HCT116 (cell line): ENCODE results near the gene ANKRD55. TPM values are rescaled to one million over a fixed set of nuclear protein-coding genes. Genes with fewer than 3 reads are reported as not detected.
"Not testable (repeated sequence)": the region's sequence is repeated elsewhere in the genome, so short reads cannot be mapped to it uniquely, and the experiment has no call there.

ENCODE experiments used
- ATAC-seq: fragments of 200-7000 bp; cut with Tn5 transposase; 2 replicates; pipeline ENCODE4 v1.9.1; 2020; ENCODE audit warnings: mild to moderate bottlenecking, moderate library complexity
- BruUV-seq: library from RNA; stranded (reverse); fragments of 400-500 nt; replicated peaks from 2 replicates; lab custom pipeline; 2021; lab: Mats Ljungman, UMichigan
- CTCF ChIA-PET: fragments of 300-600 bp; sonication (Branson Sonifier 250); formaldehyde crosslinking; loops from one replicate; lab custom pipeline; 2021; ENCODE audit warnings: antibody characterized with exemption; lab: Charles Lee
- POLR2A ChIA-PET: fragments of 300-600, 350-600 bp; sonication (Branson Sonifier 250); formaldehyde crosslinking; loops from one replicate; lab custom pipeline; 2021; ENCODE audit warnings: antibody characterized with exemption; lab: Charles Lee
- RAD21 ChIA-PET, 2 experiments: fragments of 300-600 bp; sonication (Branson Sonifier 250); formaldehyde crosslinking; loops; one replicate each; lab custom pipeline; 2023; ENCODE audit warnings: low total read pairs in 2 of 2; ENCODE audit not compliant: uncharacterized antibody in 2 of 2, unreplicated experiment in 2 of 2, low non-redundant PET in 1 of 2; lab: Charles Lee
- DNase-seq: peaks from one replicate; pipeline ENCODE4 v3.0.0-alpha.2; 2010; ENCODE audit warnings: low read depth, low spot score
- H2AFZ ChIP-seq: fragments of 200-600 bp; shearing (Covaris generic), sonication (generic); 2 replicates; pipeline ENCODE4 v1.6.1; 2017; ENCODE audit warnings: low read depth, mixed run types, mixed read lengths, antibody characterized with exemption, low read length; ENCODE audit not compliant: poor library complexity, severe bottlenecking
- H3K27ac ChIP-seq: 2 replicates; pipeline ENCODE4 v1.5.1; 2012; ENCODE audit warnings: low read depth, low read length
- H3K27me3 ChIP-seq: fragments of 200-600 bp; sonication (generic); 2 replicates; pipeline ENCODE4 v1.6.1; 2016; ENCODE audit warnings: mixed run types, low read length, mixed read lengths; ENCODE audit not compliant: insufficient read depth
- H3K36me3 ChIP-seq, 2 experiments: fragments of 200-500 bp in 1 of 2; fragments of 200-600 bp in 1 of 2; sonication (Bioruptor generic) in 1 of 2; sonication (generic) in 1 of 2; 2 replicates each; pipeline versions ENCODE4 v1.5.1 to v1.6.1; 2014 to 2016; ENCODE audit warnings: low read length in 2 of 2, inconsistent platforms in 1 of 2, mixed read lengths in 1 of 2, mixed run types in 1 of 2; ENCODE audit not compliant: insufficient read depth in 2 of 2, control insufficient read depth in 1 of 2
- H3K4me1 ChIP-seq, 2 experiments: fragments of 200-600 bp in 1 of 2; sonication (generic) in 1 of 2; 2 replicates each; pipeline versions ENCODE4 v1.5.1 to v1.6.1; 2012 to 2017; ENCODE audit warnings: low read length in 2 of 2, inconsistent platforms in 1 of 2, mild to moderate bottlenecking in 1 of 2, mixed read lengths in 1 of 2, mixed run types in 1 of 2, moderate library complexity in 1 of 2; ENCODE audit not compliant: insufficient read depth in 2 of 2, control insufficient read depth in 1 of 2
- H3K4me2 ChIP-seq: fragments of 200-600 bp; sonication (generic); 2 replicates; pipeline ENCODE4 v1.6.1; 2017; ENCODE audit warnings: mixed run types, low read length, mixed read lengths
- H3K4me3 ChIP-seq, 2 experiments: fragments of 200-600 bp in 1 of 2; sonication (generic) in 1 of 2; replicated peaks in 1 of 2; 2 replicates each; pipeline ENCODE4 v1.5.1; 2011 to 2016; ENCODE audit warnings: low read length in 2 of 2, control low read depth in 1 of 2, low read depth in 1 of 2, mild to moderate bottlenecking in 1 of 2, mixed read lengths in 1 of 2, mixed run types in 1 of 2
- H3K79me2 ChIP-seq: fragments of 200-600 bp; sonication (generic); 2 replicates; pipeline ENCODE4 v1.6.1; 2017; ENCODE audit warnings: mild to moderate bottlenecking, mixed run types, low read length, moderate library complexity, mixed read lengths; ENCODE audit not compliant: insufficient read depth
- H3K9ac ChIP-seq: fragments of 200-600 bp; sonication (generic); 2 replicates; pipeline ENCODE4 v1.6.1; 2016; ENCODE audit warnings: low read length, mixed read lengths
- H3K9me2 ChIP-seq: fragments of 200-600 bp; sonication (generic), shearing (Covaris generic); 2 replicates; pipeline ENCODE4 v1.6.1; 2017; ENCODE audit warnings: mixed run types, mild to moderate bottlenecking, moderate library complexity; ENCODE audit not compliant: insufficient read depth
- H3K9me3 ChIP-seq, 2 experiments: fragments of 200-500 bp in 1 of 2; fragments of 200-600 bp in 1 of 2; sonication (Bioruptor generic) in 1 of 2; sonication (generic) in 1 of 2; 2 replicates each; pipeline ENCODE4 v1.6.1; 2014 to 2017; ENCODE audit warnings: low read length in 2 of 2, mixed read lengths in 2 of 2, inconsistent platforms in 1 of 2, low read depth in 1 of 2, mild to moderate bottlenecking in 1 of 2, mixed run types in 1 of 2, moderate library complexity in 1 of 2; ENCODE audit not compliant: control insufficient read depth in 1 of 2, insufficient read depth in 1 of 2
- H4K20me1 ChIP-seq: fragments of 200-600 bp; sonication (generic), shearing (Covaris generic); 2 replicates; pipeline ENCODE4 v1.6.1; 2017; ENCODE audit warnings: mixed run types, mild to moderate bottlenecking, moderate library complexity; ENCODE audit not compliant: insufficient read depth
- CBX3 ChIP-seq: IDR thresholded peaks from 2 replicates; pipeline ENCODE4 v1.6.1; 2012; ENCODE audit warnings: low read depth
- CEBPB ChIP-seq: IDR thresholded peaks from 2 replicates; pipeline ENCODE4 v1.6.1; 2012; ENCODE audit warnings: low read depth
- EGR1 ChIP-seq: IDR thresholded peaks from 2 replicates; pipeline ENCODE4 v1.6.1; 2012; ENCODE audit warnings: low read depth
- FOSL1 ChIP-seq: IDR thresholded peaks from 2 replicates; pipeline ENCODE4 v1.6.1; 2012; ENCODE audit warnings: low read depth
- JUND ChIP-seq: IDR thresholded peaks from 2 replicates; pipeline ENCODE4 v1.6.1; 2012
- SIN3A ChIP-seq: IDR thresholded peaks from 2 replicates; pipeline ENCODE4 v1.6.1; 2012; ENCODE audit warnings: low read depth
- SP1 ChIP-seq: IDR thresholded peaks from 2 replicates; pipeline ENCODE4 v1.6.1; 2012; ENCODE audit warnings: low read depth
- SRF ChIP-seq: IDR thresholded peaks from 2 replicates; pipeline ENCODE4 v1.6.1; 2012; ENCODE audit warnings: low read depth
- TCF7L2 ChIP-seq: IDR thresholded peaks from 2 replicates; pipeline ENCODE4 v1.7.0; 2011; ENCODE audit warnings: borderline replicate concordance, inconsistent platforms; ENCODE audit not compliant: insufficient read depth, insufficient read length; ENCODE audit errors: extremely low read depth
- intact Hi-C: fragments of 100-400 bp; cut with micrococcal nuclease; formaldehyde crosslinking; loops from 2 replicates; pipeline ENCODE4 v1.10.0; 2022
- total RNA-seq: library from RNA; stranded (reverse); gene quantifications from one replicate; pipeline ENCODE4 v1.2.1, GENCODE V29; 2021; ENCODE audit not compliant: unreplicated experiment
- TF ChIP-seq, protein P1 (sequence below), 3 experiments: fragments of 200-600 bp in 1 of 3; sonication (generic) in 1 of 3; IDR thresholded peaks in 2 of 3; conservative IDR thresholded peaks in 1 of 3; 2 replicates each; pipeline ENCODE4 v1.5.1; 2012 to 2017; ENCODE audit warnings: low read depth in 2 of 3, low read length in 2 of 3, antibody characterized with exemption in 1 of 3, borderline replicate concordance in 1 of 3, control low read depth in 1 of 3, mild to moderate bottlenecking in 1 of 3, mixed read lengths in 1 of 3, mixed run types in 1 of 3, moderate library complexity in 1 of 3; ENCODE audit not compliant: insufficient read depth in 1 of 3

The ANKRD55 gene
- total RNA-seq, 1 experiment from 2014 or later: not detected

DNA sequence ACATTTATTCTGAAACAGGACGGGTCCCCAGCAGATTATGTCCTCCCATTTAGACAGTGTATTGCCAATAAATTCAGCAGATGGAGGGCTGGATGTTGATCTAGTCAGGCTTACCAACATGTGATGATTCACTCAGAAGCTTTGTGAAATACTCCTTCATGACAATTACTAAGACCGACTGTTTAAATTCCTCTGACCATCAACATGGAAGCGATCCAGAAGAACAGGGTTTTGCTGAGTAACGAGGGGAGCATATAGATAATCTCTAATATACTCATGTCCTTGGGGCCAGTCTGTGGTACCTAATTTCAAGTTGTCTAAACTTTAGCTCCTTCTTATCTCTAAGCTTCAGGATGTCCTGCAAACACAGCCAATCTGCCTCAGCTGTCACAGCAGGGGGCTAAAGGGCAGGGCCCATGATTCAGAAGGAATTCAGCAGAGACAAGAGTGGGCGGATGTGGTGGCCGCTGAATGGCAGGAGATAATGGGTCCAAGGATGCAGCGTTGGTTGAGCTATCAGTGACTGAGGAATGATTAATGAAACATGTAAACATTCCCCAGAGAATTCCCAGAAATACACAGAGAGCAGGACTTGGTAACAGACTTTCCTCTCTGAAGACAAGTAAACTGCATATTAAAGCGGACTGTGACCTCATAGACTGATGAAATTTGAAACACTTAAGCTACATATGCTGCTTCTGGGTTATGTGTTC is 109.4 kb downstream of the ANKRD55 start:
- Histone ChIP-seq H3K27ac (peak overlapping the region; percentile 2; the same call in 1 of the 2 replicates), H4K20me1 (no peaks in the 10 kb centered on the region), H2AFZ (peak overlapping the region; percentile 98), H3K9me2 (no peaks in the 10 kb centered on the region), H3K9ac (no peak overlapping the region), H3K4me1 (peaks cover 11 to 18% of the 10 kb centered on the region in 2 experiments; a peak in 3 of 4 replicates), H3K36me3 (no peaks in the 10 kb centered on the region), H3K4me3 (peak overlapping the region in 1 of 2 experiments; percentile 31; a peak in 3 of 4 replicates), H3K9me3 (no peaks in the 10 kb centered on the region), H3K4me2 (peak overlapping the region; percentile 71), H3K27me3 (no peaks in the 10 kb centered on the region), H3K79me2 (no peaks in the 10 kb centered on the region)
- TF ChIP-seq SP1 (peak; percentile 66), SIN3A (peak; percentile 58; the same call in 1 of the 2 replicates), CEBPB (peak; percentile 41; the same call in 1 of the 2 replicates), FOSL1 (peak; percentile 41; the same call in 1 of the 2 replicates), TCF7L2 (no peak), SRF (no peak), EGR1 (peak; percentile 95), JUND (peak; percentile 48; the same call in 1 of the 2 replicates), CBX3 (peak; percentile 57; the same call in 1 of the 2 replicates)
- TF ChIP-seq, protein P1, sequence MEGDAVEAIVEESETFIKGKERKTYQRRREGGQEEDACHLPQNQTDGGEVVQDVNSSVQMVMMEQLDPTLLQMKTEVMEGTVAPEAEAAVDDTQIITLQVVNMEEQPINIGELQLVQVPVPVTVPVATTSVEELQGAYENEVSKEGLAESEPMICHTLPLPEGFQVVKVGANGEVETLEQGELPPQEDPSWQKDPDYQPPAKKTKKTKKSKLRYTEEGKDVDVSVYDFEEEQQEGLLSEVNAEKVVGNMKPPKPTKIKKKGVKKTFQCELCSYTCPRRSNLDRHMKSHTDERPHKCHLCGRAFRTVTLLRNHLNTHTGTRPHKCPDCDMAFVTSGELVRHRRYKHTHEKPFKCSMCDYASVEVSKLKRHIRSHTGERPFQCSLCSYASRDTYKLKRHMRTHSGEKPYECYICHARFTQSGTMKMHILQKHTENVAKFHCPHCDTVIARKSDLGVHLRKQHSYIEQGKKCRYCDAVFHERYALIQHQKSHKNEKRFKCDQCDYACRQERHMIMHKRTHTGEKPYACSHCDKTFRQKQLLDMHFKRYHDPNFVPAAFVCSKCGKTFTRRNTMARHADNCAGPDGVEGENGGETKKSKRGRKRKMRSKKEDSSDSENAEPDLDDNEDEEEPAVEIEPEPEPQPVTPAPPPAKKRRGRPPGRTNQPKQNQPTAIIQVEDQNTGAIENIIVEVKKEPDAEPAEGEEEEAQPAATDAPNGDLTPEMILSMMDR (IDR thresholded peaks at IDR 0.05 in 2 of 3, conservative IDR thresholded peaks at IDR 0.05 in 1 of 3; ENCODE audit: borderline replicate concordance in 1 of 3, insufficient read depth in 1 of 3, low read depth in 2 of 3, low read length in 2 of 3): no peak
- POLR2A ChIA-PET: interaction anchor here (0.5 to 1.1 kb wide), 3 partner anchors 15 to 186 kb away, joined by 3 to 4 read pairs (median 4); no protein-coding TSS in a partner anchor
- ATAC-seq (peak; percentile 93), DNase-seq (peak; percentile 91)
- no TSS peak for BruUV-seq
- RAD21 ChIA-PET: interaction anchor here in 1 of 2 experiments (0.6 kb wide), 1 partner anchor 51 kb away, joined by 11 read pairs; no protein-coding TSS in a partner anchor
- CTCF ChIA-PET: no interaction called here
- intact Hi-C loops: no loop called here

DNA sequence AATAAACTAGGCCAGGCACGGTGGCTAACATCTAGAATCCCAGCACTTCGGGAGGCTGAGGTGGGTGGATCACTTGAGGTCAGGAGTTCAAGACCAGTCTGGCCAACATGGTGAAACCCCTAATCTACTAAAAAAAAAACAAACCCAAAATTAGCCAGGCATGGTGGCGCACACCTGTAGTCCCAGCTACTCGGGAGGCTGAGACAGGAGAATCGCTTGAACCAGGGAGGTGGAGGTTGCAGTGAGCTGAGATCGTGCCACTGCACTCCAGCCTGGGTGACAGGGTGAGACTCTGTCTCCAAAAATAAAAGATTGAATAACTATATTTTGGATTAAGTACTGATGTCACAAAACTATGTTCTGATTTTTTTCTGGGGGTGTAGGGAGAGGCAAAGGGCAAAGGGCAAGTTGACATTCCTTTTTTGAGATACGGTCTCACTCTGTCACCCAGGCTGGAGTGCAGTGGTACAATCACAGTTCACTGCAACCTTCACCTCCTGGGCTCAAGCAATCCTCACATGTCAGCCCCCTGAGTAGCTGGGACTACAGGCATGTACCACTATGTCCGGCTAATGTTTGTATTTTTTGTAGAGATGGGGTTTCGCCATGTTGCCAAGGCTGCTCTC is 110.7 kb downstream of the ANKRD55 start:
- peaks cover 11 to 18% of the 10 kb centered on the region in 2 experiments; a peak in 3 of 4 replicates for H3K4me1 ChIP-seq
- H3K36me3 ChIP-seq, POLR2A ChIA-PET, H4K20me1 ChIP-seq, H3K4me3 ChIP-seq, ATAC-seq, H3K79me2 ChIP-seq, H3K9me2 ChIP-seq, DNase-seq, BruUV-seq, intact Hi-C loops, H3K9me3 ChIP-seq, RAD21 ChIA-PET, H3K27me3 ChIP-seq, H3K27ac ChIP-seq, H2AFZ ChIP-seq, H3K9ac ChIP-seq, CTCF ChIA-PET: not testable (repeated sequence)
- H3K4me2 ChIP-seq: peak overlapping the region; percentile 71; the same call in 1 of the 2 replicates
